PC-3 (cell line): ENCODE measurements around the gene GALNT18. TPM values are rescaled to one million over a fixed set of nuclear protein-coding genes. Genes with fewer than 3 reads are reported as not detected.
A peak's percentile ranks its signal among the peaks of the same experiment; 100 is the strongest.

ENCODE experiments used
- ATAC-seq: fragments of 200-7000 bp; cut with Tn5 transposase; 2 replicates; pipeline ENCODE4 v1.9.1; 2020; ENCODE audit warnings: mild to moderate bottlenecking, moderate library complexity
- BruUV-seq: library from RNA; stranded (reverse); fragments of 400-500 nt; replicated peaks from 2 replicates; lab custom pipeline; 2021; lab: Mats Ljungman, UMichigan
- CTCF ChIA-PET: fragments of 300-600 bp; sonication (Branson Sonifier 250); formaldehyde crosslinking; loops from one replicate; lab custom pipeline; 2022; ENCODE audit warnings: antibody characterized with exemption; lab: Charles Lee
- POLR2A ChIA-PET: fragments of 300-600 bp; sonication (Branson Sonifier 250); formaldehyde crosslinking; loops from one replicate; lab custom pipeline; 2022; ENCODE audit warnings: antibody characterized with exemption; ENCODE audit not compliant: unreplicated experiment; lab: Charles Lee
- DNase-seq: peaks from one replicate; pipeline ENCODE4 v3.0.0-alpha.2; 2015
- H2AFZ ChIP-seq: fragments of 300-600 bp; sonication (generic); 2 replicates; pipeline ENCODE4 v1.6.0; 2016; ENCODE audit warnings: antibody characterized with exemption, low read length
- H3F3A ChIP-seq: fragments of 300-600 bp; sonication (generic); one replicate; pipeline ENCODE4 v1.6.0; 2017; ENCODE audit warnings: antibody characterized with exemption, low read length, control low read depth, mild to moderate bottlenecking; ENCODE audit not compliant: unreplicated experiment
- H3K27ac ChIP-seq: fragments of 300-600 bp; sonication (generic); 2 replicates; pipeline ENCODE4 v1.5.1; 2016; ENCODE audit warnings: mild to moderate bottlenecking, low read length
- H3K27me3 ChIP-seq: fragments of 300-600 bp; sonication (generic); 2 replicates; pipeline ENCODE4 v1.6.1; 2016; ENCODE audit warnings: low read length, mixed read lengths
- H3K36me3 ChIP-seq: fragments of 300-600 bp; sonication (generic); 2 replicates; pipeline ENCODE4 v1.6.1; 2016; ENCODE audit warnings: low read depth, mixed run types, low read length, mixed read lengths
- H3K4me1 ChIP-seq: fragments of 300-600 bp; sonication (generic); 2 replicates; pipeline ENCODE4 v1.5.1; 2016; ENCODE audit warnings: low read length; ENCODE audit not compliant: insufficient read depth
- H3K4me2 ChIP-seq: fragments of 300-600 bp; sonication (generic); 2 replicates; pipeline ENCODE4 v1.6.0; 2016; ENCODE audit warnings: low read length
- H3K4me3 ChIP-seq: fragments of 300-600 bp; sonication (generic); 2 replicates; pipeline ENCODE4 v1.5.1; 2016; ENCODE audit warnings: mild to moderate bottlenecking, low read length, mixed read lengths
- H3K79me2 ChIP-seq: fragments of 300-600 bp; sonication (generic); 2 replicates; pipeline ENCODE4 v1.6.1; 2017; ENCODE audit warnings: low read length, mixed read lengths
- H3K9ac ChIP-seq: fragments of 300-600 bp; sonication (generic); 2 replicates; pipeline ENCODE4 v1.6.0; 2016; ENCODE audit warnings: mild to moderate bottlenecking, low read length
- H3K9me2 ChIP-seq: fragments of 300-600 bp; sonication (generic); replicated peaks from 2 replicates; pipeline ENCODE4 v1.6.1; 2016; ENCODE audit warnings: mixed run types, low read length, mixed read lengths
- H3K9me3 ChIP-seq: fragments of 300-600 bp; sonication (generic); 2 replicates; pipeline ENCODE4 v1.6.1; 2016; ENCODE audit warnings: low read length, mixed read lengths
- H4K20me1 ChIP-seq: fragments of 300-600 bp; sonication (generic); 2 replicates; pipeline ENCODE4 v1.6.1; 2016; ENCODE audit warnings: low read length, mixed read lengths
- CTCF ChIP-seq: fragments of 300-600 bp; sonication (generic); conservative IDR thresholded peaks from 2 replicates; pipeline ENCODE4 v1.5.1; 2017; ENCODE audit warnings: antibody characterized with exemption, low read depth, mild to moderate bottlenecking, low read length
- EZH2 ChIP-seq: fragments of 300-600 bp; sonication (generic); IDR thresholded peaks from one replicate; pipeline ENCODE4 v1.6.1; 2017; ENCODE audit warnings: antibody characterized with exemption, mild to moderate bottlenecking, low read length; ENCODE audit not compliant: unreplicated experiment
- EZH2phosphoT487 ChIP-seq: fragments of 300-600 bp; sonication (generic); IDR thresholded peaks from 2 replicates; pipeline ENCODE4 v1.6.1; 2018; ENCODE audit warnings: mild to moderate bottlenecking, antibody characterized with exemption, low read length, borderline replicate concordance
- intact Hi-C: fragments of 100-400 bp; cut with micrococcal nuclease; formaldehyde crosslinking; loops from 2 replicates; pipeline ENCODE4 v1.9.0; 2023
- total RNA-seq: library from RNA; depleted of rRNA; stranded (reverse); fragments of >200 nt; gene quantifications from 2 replicates; pipeline ENCODE4 v1.2.3, GENCODE V29; 2014

The GALNT18 gene
- total RNA-seq, 1 experiment from 2014 or later = 34.5 TPM

GRCh38 chr11:11444804-11445131 is 177.0 kb downstream of the GALNT18 start:
- H3K4me3 ChIP-seq = no peak overlapping the region
- no peaks in the 10 kb centered on the region for H3K9me2 ChIP-seq
- intact Hi-C loops = no loop called here
- H3K4me2 ChIP-seq = no peak overlapping the region
- POLR2A ChIA-PET = no interaction called here
- BruUV-seq = no TSS peak
- CTCF ChIA-PET = no interaction called here
- no peaks in the 10 kb centered on the region for H3K4me1 ChIP-seq
- no peaks in the 10 kb centered on the region for H3K27me3 ChIP-seq
- H4K20me1 ChIP-seq = no peaks in the 10 kb centered on the region
- H3K9ac ChIP-seq = no peak overlapping the region
- TF ChIP-seq EZH2phosphoT487 (no peak), EZH2 (no peak), CTCF (no peak)
- no peaks in the 10 kb centered on the region for H3K9me3 ChIP-seq
- no peak overlapping the region for H3K27ac ChIP-seq
- H3K36me3 ChIP-seq = no peaks in the 10 kb centered on the region
- DNase-seq = no peak
- H2AFZ ChIP-seq = no peak overlapping the region
- no peaks in the 10 kb centered on the region for H3F3A ChIP-seq
- ATAC-seq = no peak
- H3K79me2 ChIP-seq = no peaks in the 10 kb centered on the region

GRCh38 chr11:11444027-11444803 is 177.6 kb downstream of the GALNT18 start:
- Histone ChIP-seq H2AFZ (no peak overlapping the region), H3K9ac (no peak overlapping the region), H3K4me1 (no peaks in the 10 kb centered on the region), H3K79me2 (no peaks in the 10 kb centered on the region), H3K4me2 (no peak overlapping the region), H3K9me2 (no peaks in the 10 kb centered on the region), H3K9me3 (no peaks in the 10 kb centered on the region), H3K27ac (no peak overlapping the region), H3K36me3 (no peaks in the 10 kb centered on the region), H3F3A (no peaks in the 10 kb centered on the region), H3K27me3 (no peaks in the 10 kb centered on the region), H3K4me3 (no peak overlapping the region), H4K20me1 (no peaks in the 10 kb centered on the region)
- BruUV-seq = no TSS peak
- ATAC-seq (peak; percentile 27; the same call in 1 of the 2 replicates), DNase-seq (no peak)
- TF ChIP-seq EZH2 = no peak
- no peak for TF ChIP-seq CTCF
- no peak for TF ChIP-seq EZH2phosphoT487
- intact Hi-C loops = no loop called here
- POLR2A ChIA-PET = no interaction called here
- CTCF ChIA-PET = no interaction called here

GRCh38 chr11:11442791-11443190 is 179.0 kb downstream of the GALNT18 start:
- no peak overlapping the region for H3K4me3 ChIP-seq
- BruUV-seq = no TSS peak
- no peaks in the 10 kb centered on the region for H3K4me1 ChIP-seq
- no peaks in the 10 kb centered on the region for H3K36me3 ChIP-seq
- ChIA-PET CTCF (no interaction called here), POLR2A (no interaction called here)
- no peaks in the 10 kb centered on the region for H3F3A ChIP-seq
- H3K9ac ChIP-seq = no peak overlapping the region
- no peaks in the 10 kb centered on the region for H4K20me1 ChIP-seq
- H3K27me3 ChIP-seq = no peaks in the 10 kb centered on the region
- intact Hi-C loops = no loop called here
- TF ChIP-seq EZH2 = no peak
- TF ChIP-seq EZH2phosphoT487 = no peak
- TF ChIP-seq CTCF = no peak
- H3K9me3 ChIP-seq = no peaks in the 10 kb centered on the region
- ATAC-seq (no peak), DNase-seq (no peak)
- no peaks in the 10 kb centered on the region for H3K79me2 ChIP-seq
- H3K27ac ChIP-seq = no peak overlapping the region
- H2AFZ ChIP-seq = no peak overlapping the region
- no peak overlapping the region for H3K4me2 ChIP-seq
- H3K9me2 ChIP-seq = no peaks in the 10 kb centered on the region
